ENCODE measurements around the gene UCP1.

The UCP1 gene

DNA sequence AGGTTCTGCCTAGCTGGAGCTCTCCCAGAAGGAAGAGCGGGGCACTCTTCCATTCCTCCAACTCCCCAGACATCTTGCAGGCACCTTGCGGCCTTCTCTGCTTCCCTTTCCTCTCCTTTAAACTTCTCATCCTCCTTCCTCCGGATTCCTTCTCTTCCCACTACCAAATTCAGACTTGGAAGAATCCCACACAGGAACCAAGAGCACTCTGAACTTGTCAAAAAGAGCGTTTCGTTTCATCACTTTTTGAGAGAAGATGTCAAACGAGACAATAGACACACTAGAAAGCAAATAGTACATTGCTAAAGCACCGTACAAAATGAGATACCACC is 512 bp upstream of the UCP1 start:
- no peak for TF ChIP-seq MYC (IDR thresholded peaks at IDR 0.05; ENCODE audit: low read depth, low read length)
- TF ChIP-seq, protein P1, sequence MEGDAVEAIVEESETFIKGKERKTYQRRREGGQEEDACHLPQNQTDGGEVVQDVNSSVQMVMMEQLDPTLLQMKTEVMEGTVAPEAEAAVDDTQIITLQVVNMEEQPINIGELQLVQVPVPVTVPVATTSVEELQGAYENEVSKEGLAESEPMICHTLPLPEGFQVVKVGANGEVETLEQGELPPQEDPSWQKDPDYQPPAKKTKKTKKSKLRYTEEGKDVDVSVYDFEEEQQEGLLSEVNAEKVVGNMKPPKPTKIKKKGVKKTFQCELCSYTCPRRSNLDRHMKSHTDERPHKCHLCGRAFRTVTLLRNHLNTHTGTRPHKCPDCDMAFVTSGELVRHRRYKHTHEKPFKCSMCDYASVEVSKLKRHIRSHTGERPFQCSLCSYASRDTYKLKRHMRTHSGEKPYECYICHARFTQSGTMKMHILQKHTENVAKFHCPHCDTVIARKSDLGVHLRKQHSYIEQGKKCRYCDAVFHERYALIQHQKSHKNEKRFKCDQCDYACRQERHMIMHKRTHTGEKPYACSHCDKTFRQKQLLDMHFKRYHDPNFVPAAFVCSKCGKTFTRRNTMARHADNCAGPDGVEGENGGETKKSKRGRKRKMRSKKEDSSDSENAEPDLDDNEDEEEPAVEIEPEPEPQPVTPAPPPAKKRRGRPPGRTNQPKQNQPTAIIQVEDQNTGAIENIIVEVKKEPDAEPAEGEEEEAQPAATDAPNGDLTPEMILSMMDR (IDR thresholded peaks at IDR 0.05; ENCODE audit: low read depth, low read length), result no peak
- no peak for TF ChIP-seq POLR2A (IDR thresholded peaks at IDR 0.05; ENCODE audit: extremely low read depth, insufficient read length)
- TF ChIP-seq, protein P2, sequence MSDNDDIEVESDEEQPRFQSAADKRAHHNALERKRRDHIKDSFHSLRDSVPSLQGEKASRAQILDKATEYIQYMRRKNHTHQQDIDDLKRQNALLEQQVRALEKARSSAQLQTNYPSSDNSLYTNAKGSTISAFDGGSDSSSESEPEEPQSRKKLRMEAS (IDR thresholded peaks at IDR 0.05; ENCODE audit: low read depth, low read length), result no peak
- no peak for DNase-seq (ENCODE audit: low read depth)
- no peak overlapping the region for H3K4me3 ChIP-seq (ENCODE audit: low read depth, low read length)

DNA sequence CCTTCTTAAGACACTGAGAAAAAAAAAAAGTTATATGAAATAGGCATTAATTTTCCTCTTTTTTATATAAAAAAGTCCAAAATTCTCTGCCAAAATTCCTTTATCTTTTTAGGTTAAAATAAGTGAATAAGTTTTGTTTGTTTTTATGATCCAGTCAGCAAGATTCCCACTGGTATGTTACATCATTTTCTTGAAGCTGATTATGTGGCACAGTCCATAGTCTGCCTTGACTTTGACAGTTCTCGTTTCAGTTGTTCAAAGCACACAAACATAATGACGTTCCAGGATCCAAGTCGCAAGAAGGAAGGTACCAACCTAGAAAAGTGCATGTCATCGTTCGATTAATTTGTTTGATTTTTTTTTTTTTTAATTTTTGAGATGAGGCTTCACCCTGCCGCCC is 9.1 kb downstream of the UCP1 start:
- H3K4me3 ChIP-seq (ENCODE audit: low read depth, low read length), result no peak overlapping the region
- no peak for DNase-seq (ENCODE audit: low read depth)
- TF ChIP-seq, protein P1 (IDR thresholded peaks at IDR 0.05; ENCODE audit: low read depth, low read length), result no peak
- TF ChIP-seq, protein P2 (IDR thresholded peaks at IDR 0.05; ENCODE audit: low read depth, low read length), result no peak
- TF ChIP-seq POLR2A (IDR thresholded peaks at IDR 0.05; ENCODE audit: extremely low read depth, insufficient read length), result no peak
- TF ChIP-seq MYC (IDR thresholded peaks at IDR 0.05; ENCODE audit: low read depth, low read length), result no peak

DNA sequence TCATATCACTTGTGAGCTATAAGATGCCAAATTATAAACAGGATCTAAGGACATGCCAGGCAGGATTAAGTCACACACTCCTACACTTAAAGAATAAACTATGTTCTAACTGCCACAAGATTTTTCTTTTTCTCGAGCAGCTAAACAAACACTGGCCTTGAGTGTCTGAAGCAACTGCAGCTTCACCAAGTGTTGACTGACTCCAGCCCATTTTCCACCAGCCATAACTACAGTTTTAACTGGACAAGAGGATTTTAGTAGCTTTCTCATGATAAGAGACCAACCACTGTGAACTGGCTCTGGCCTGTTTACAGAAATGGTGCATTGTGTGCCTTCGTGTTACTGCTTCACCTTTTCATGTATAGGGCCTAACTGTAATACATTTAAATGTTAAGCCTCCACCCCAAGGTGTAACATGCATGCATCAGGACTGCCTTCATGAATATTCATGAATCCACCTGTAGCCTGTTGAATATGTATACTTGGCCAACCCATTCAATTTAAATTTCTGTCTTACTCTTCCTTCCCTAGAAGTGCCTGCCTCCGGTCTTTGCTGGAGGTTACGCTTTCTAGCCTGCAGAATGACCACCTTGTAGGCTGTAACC is 10.8 kb downstream of the UCP1 start:
- DNase-seq (ENCODE audit: low read depth), result no peak
- no peak for TF ChIP-seq POLR2A (IDR thresholded peaks at IDR 0.05; ENCODE audit: extremely low read depth, insufficient read length)
- TF ChIP-seq, protein P1 (IDR thresholded peaks at IDR 0.05; ENCODE audit: low read depth, low read length), result no peak
- H3K4me3 ChIP-seq (ENCODE audit: low read depth, low read length), result no peak overlapping the region

DNA sequence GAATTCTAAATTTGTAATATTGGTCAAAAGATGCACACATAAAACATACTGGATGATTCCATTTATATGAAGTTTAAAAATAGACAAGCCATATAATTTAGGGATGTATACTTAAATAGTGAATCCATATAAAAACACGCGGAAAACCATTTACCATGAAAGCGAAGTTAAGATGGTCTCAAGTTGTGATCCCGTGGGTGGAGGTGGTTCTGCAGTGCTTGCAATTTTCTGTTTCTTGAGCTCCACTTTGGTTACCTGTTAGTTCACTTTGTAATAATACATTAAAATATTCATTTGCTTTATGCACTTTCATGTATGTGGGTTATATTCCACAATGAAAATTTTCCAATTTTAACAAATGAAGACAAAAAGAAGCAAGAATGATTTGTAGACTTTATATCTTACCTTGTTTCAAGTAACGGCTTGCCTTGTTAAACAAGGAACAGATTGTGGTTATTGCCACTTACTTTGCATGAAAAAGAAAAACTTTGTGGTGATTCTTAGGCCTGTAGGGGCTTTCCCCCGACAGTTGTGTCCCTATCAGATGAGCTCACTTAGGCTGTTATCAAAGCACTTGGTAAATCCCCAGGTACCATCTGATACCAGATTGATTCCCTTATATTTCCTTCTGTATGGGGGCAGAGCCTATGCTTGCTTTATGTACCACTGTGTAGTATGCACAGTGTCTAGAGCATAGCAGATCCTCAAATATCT is 12.2 kb downstream of the UCP1 start:
- no peak overlapping the region for H3K4me3 ChIP-seq (ENCODE audit: low read depth, low read length)
- TF ChIP-seq POLR2A (IDR thresholded peaks at IDR 0.05; ENCODE audit: extremely low read depth, insufficient read length) (no peak), MYC (IDR thresholded peaks at IDR 0.05; ENCODE audit: low read depth, low read length) (no peak)
- TF ChIP-seq, protein P2 (IDR thresholded peaks at IDR 0.05; ENCODE audit: low read depth, low read length), result no peak
- TF ChIP-seq, protein P1 (IDR thresholded peaks at IDR 0.05; ENCODE audit: low read depth, low read length), result no peak
- DNase-seq (ENCODE audit: low read depth), result no peak

DNA sequence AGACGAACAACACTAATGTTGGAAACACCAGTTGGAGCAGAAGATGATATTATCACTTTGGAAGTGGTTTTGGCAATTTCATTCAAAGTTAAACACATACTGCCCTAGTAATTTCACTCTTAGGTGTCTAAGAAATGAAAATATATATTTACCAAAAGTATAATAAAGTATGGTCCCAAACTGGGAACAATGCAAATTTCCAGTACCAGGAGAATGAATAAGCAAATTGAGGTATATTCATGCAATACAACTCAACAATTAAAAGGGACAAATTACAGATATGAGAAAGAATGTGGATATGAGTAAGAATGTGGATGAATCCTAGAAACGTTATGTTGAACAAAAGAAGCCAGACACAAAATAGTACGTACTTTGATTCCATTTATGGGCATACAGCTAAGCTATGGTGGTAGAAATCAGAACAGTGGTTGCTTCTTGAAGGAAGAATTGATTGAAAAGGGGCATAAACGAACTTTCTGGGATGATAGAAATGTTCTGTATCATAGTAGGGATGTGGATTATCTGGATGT is 34.7 kb downstream of the UCP1 start:
- TF ChIP-seq, protein P2 (IDR thresholded peaks at IDR 0.05; ENCODE audit: low read depth, low read length), result no peak
- TF ChIP-seq MYC (IDR thresholded peaks at IDR 0.05; ENCODE audit: low read depth, low read length) (no peak), POLR2A (IDR thresholded peaks at IDR 0.05; ENCODE audit: extremely low read depth, insufficient read length) (no peak)
- TF ChIP-seq, protein P1 (IDR thresholded peaks at IDR 0.05; ENCODE audit: low read depth, low read length), result no peak
- H3K4me3 ChIP-seq (ENCODE audit: low read depth, low read length), result no peak overlapping the region
- no peak for DNase-seq (ENCODE audit: low read depth)
